NCI-H1092 treated with DMSO at 0.1 percent for 48 hours (cell line): Measurements from ENCODE around the gene GPN2.
A peak's percentile ranks its signal among the peaks of the same experiment; 100 is the strongest.

ENCODE experiments used
- DNase-seq: peaks from one replicate; lab custom pipeline; 2025; lab: John Stamatoyannopoulos, UW

Gene GPN2

DNA sequence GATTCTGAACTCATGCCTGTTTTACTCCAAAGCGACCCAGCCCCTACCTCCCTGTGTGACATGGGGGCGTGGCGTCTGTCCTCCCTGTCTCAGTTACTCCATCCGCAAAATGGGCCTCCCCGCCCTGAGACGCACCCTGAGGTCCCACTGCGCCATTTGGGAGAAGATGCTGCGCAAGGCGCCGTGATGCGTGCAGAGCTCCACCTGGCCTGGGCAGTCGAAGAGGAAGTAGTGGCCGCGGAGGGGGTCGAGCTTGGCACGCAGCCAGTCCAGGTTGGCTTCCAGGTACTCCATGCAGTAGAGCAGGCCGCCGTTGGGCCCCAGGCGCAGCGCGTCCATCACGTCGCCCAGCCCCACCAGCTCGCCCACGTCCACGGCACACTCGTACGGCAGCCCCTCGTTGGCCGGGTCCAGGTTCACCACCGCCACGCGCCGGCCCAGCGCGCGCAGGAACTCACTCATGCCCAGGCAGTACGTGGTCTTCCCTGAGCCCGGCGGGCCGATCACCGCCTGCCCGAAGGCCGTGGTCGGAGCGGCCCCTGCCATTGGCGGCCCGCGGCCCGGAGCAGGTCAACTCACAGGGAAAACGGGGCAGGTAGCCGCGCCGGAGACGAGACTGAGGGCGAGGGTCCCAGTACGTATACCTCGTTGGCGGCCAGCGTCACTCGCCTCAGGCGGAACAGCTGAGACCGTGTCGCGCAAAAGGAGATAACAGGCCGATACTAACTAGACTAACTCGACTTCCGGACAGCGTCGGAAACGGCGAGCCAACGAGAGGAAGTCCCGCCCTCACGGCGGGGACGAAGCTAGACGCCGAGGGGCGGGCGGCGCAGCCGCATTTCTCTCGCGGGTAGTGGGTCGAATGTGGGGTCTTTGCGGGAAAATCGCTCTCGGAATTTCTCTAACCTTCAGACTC lies at the start of gene GPN2:
TSS of gene GPN2 (minus strand) at position 733 of the 916 bp plus-strand sequence. CDS start at position 546, 187 bp downstream.
- DNase-seq: peak; percentile 82

- DNase-seq: no peak
Observed at GRCh38 chr1:26938659-26939025, 48.6 kb upstream of the GPN2 start.

DNA sequence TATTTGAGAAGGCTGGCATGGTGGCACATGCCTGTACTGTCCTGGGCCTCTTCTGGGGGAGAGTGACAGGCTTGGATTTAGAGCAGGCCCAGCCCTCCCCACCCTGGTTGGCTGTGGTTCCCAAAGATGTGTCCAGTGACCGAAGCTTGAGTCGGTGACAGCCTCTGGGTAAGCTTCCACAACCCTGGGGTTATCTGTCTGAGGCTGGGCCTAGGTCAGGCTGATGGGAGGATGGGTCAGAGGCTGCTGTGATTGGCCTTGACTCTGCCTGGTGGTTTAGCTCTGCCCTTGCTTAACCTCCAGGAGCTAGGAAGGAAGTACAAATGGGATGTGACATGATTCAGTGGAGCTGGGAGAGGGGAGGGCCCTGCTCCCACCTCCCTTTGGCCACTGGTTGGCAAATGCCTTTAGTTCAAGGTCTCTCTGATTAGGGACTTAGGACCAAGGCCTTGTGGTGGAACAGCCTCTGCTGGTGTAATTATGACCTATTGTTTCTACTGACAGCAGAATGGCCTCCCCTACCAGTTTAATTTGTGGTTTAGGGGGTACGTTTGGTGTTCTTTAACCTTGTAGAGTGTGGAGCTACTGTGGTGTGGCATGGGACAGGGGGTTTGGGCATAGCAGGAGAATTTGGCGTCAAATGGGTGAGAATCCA lies 48.0 kb upstream of the GPN2 start:
- no peak for DNase-seq

DNA sequence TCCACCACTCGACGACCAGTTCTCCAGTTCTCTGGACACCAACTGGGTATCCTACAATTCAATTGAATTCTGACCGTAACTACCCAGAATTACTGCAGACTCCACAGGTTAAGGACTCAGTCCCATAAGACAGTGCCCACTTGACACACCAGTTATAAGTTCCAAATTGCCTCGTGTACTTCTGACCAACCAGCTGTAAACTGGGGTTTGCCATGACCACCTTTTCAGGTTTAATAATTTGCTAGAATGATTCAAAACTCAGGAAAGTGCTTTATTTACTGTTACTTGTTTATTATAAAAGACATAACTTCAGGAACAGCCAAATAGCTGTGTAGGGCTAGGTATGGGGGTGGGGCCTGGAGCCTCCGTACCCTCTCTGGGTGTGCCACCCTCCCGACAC lies 46.7 kb upstream of the GPN2 start:
- no peak for DNase-seq

GRCh38 chr1:26932531-26932930 lies 42.4 kb upstream of the GPN2 start:
- no peak for DNase-seq

DNA sequence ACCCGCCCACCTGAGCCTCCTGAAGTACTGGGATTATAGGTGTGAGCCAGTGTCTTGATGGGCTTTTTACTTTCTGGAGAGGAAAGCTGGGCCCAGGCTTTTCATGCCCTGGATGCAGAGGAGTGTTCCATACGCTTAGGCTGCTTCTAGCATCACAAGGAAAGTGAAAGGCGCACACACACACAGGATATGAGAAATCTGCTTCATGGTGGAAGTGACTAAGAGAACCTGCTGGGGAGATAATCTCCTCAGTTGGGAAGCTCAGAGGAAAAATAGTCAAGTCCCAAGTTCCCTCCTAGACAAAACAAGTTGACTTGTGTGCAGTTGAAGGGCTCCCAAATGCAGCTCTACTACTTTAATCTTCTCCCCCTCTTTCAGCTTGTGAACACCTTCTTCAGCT lies 33.6 kb upstream of the GPN2 start:
- DNase-seq: no peak

DNA sequence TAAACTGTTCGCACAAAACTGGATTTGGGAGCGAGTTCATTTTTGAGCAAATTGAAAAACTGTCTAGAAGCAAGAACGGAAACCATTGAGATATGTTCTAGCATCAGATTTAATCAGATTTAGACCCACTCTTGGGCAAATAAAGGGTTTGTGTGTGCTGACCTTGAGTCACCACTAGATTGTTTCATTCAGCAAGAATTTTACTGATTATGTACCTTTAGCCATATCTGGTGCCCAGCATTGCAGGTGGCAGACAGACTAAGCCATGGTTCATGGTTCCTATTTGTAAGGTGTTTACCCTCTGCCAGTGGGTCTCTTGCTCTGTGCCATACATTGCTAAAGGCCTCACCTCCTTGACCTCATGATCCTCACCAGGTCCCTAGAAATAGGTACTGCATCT lies 32.8 kb upstream of the GPN2 start:
- DNase-seq: no peak

- DNase-seq: no peak
Observed at GRCh38 chr1:26922431-26922729, 32.3 kb upstream of the GPN2 start.

DNA sequence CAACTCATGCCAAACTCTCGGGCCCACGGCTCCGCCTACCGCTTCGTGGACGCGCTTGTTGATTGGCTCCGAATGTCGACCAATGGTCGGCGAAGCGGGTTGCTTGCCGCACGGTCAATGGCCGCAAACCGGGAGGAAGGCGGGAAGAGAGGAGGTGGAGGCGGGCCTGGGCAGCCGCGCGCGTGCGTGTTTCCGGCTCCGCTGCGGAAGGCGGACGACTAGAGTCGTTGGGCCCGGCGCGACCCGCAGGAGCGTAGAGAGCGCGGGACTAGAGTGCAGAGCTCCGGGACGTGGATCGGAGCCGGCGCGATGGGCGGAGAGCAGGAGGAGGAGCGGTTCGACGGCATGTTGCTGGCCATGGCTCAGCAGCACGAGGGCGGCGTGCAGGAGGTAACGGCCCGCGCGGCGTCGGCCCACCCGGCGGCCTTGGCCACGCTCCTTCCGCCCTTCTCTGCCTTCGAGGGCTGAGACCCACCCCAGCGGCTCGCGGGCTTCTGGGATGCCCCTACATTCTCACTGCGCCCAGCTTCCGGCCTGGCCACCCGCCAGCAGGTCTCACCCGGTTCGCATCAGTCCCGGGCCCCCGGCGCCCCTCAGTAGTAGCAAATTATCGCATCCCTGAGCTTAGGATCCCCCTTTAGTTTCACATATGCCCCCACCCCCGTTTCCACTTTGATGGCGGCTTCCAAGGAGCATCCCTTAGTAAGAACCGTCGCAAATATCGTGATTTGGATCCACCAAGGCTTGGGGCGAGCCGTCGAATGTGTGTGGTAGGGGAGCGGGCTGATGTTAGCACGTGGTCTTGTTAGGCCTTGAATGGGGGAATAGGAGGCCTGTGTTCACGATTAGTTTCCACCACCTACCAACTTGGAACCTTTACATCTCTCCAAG lies 31.7 kb upstream of the GPN2 start, which contains the start of gene NUDC:
TSS of gene NUDC (plus strand) at position 204 of the 891 bp plus-strand sequence. CDS start at position 310, 106 bp downstream.
- DNase-seq: peak; percentile 99

GRCh38 chr1:26921126-26921539 lies 31.1 kb upstream of the GPN2 start:
- no peak for DNase-seq

- DNase-seq: peak; percentile 50
Observed at GRCh38 chr1:26915204-26915842, 25.2 kb upstream of the GPN2 start.

DNA sequence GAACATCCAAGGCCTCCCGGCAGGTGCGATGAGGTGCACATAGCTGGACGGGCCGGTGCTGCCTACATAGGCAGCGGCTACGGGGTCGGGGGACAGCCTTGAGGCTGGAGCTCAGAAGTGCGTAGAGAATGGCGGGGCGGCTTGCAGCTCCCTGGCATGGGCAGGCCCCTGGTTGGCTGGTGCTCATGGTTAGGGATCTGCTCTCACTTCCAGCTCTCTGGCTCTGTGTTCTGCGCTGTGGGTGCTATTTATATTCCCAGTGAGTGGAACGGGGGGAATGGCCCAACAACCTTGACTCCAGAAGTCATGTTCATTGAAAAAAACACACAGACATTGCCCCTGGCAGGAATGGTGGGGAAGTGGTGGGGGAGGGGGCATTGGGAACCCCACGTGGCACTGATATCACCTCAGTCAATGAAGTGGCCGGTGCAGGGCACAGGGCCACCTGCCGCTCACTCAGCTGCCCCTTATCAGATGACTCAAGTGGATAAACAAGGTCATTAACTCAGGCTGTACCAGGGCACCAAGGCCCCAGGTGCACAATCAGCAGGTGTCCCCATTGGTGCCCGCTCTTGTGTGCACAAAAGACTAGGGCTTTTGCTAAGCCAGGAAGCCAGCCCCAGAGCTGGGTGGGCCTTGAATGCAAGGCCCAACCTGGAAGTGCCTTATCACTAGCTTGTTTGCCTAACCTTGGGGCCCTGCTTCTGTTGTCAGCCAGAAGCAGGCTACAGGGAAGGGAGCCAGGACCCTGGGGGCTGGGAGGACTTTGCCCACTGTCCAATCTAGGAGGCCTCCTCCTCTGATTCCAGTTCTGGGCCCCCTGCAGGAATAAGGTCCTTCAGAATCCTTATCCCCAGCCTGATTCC lies 23.9 kb upstream of the GPN2 start, which contains the start of gene NR0B2:
TSS of gene NR0B2 (minus strand) at position 222 of the 866 bp plus-strand sequence. CDS start at position 187, 35 bp downstream.
- DNase-seq: peak; percentile 99

- peak; percentile 55 for DNase-seq
Observed at GRCh38 chr1:26913389-26913753, 23.3 kb upstream of the GPN2 start.

DNA sequence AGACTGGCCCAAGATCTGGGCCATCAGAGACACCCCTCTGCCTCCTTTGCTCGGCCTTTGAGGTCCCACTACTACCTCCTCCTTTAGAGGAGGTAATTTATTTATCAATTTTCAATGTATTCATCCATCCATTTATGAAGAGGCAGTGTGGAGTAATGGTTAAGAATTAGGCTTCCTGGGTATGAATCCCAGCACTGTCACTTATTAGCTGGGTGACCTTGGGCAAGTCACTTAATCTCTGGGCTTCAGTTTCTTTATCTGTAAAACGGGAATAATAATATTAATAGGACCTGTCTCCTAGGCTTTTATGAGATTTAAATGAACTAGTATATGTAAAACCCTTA lies 22.0 kb upstream of the GPN2 start:
- DNase-seq: no peak

DNA sequence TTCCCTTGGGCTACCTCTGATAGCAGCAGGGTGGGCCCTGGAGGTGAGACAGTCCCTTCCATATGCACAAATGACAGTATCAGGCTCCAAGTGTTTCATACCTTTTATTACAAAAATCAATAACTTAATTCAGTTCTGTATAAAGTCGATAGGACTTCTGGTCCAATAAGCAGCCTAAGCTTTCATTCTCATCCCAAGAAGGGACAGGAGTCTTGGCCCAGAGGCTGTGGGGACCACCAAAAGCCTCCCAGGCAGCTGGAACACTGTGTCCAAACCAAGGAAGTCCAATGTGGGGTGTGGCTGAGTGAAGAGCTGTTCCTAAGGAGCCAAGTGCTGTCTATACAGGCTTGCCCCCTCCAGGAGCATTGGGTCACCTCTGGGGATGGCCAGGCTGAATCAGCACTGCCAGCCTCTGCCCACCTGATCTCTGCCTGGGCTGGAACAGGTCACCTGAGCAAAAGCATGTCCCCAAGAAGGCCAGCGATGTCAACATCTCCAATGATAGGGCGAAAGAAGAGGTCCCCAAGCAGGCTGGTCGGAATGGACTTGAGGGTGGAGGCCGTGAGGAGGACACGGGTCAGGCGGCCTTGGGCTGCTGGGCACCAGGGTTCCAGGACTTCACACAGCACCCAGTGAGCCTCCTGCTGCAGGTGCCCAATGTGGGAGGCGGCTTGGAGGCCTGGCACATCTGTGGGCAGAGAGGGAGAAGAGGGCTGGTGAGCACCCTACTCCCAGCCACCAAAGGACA lies 21.5 kb upstream of the GPN2 start:
- DNase-seq: no peak

DNA sequence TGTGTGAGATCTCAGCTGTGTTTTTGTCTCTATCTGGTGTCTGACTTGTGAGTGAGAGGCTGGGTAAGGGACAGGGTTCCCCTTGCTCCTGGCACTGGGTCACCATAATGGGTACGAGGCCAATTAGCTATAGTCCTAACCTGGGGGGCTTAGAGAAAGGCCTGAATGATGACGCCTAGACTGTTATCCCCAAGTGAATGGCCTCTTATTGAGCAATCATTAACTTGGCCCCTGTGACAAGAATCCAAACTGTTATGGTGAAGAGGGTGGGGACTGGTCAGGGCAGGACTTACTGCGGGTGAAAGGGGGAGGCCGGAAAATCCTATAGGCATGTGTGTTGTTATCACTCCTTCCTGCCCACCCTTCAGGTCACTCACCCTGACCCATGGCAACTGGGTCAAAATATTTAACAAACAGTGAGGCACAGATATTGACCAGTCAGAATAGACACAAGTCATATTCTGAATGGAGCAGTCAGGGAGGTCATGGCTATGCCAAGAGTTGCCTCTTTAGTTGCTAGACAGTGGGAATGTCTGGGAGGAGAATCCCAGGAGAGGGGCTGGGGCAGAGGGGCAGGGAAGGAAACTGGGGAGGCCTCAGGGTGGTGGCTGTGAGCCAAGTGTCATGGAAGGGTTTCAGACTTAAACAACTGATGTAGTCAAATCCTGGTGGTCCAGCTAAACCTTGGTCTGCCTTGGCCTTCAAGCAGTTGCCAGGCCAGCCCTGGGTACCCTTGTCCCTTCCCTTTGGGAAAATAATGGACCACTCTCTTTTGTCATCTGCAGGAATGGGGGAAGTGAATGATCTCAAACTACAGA lies 20.5 kb upstream of the GPN2 start:
- DNase-seq: no peak

- DNase-seq: no peak
Observed at GRCh38 chr1:26909951-26910342, 19.9 kb upstream of the GPN2 start.

GRCh38 chr1:26907071-26907917 lies 17.2 kb upstream of the GPN2 start:
- no peak for DNase-seq
